ENCODE results near the gene OSBPL9.
"Not testable (repeated sequence)": the region's sequence is repeated elsewhere in the genome, so short reads cannot be mapped to it uniquely, and the experiment has no call there.

Gene OSBPL9

GRCh38 chr1:51708911-51709760 is 92.2 kb downstream of the OSBPL9 start:
- no peak for DNase-seq (ENCODE audit: low read depth)

- no peak for DNase-seq (ENCODE audit: low read depth)
Measured at GRCh38 chr1:51709951-51710350, 93.1 kb downstream of the OSBPL9 start.

GRCh38 chr1:51712590-51712989 is 95.7 kb downstream of the OSBPL9 start:
- DNase-seq (ENCODE audit: low read depth), result no peak

- no peak for DNase-seq (ENCODE audit: low read depth)
Measured at GRCh38 chr1:51714374-51715019, 97.6 kb downstream of the OSBPL9 start.

GRCh38 chr1:51715369-51715768 is 98.5 kb downstream of the OSBPL9 start:
- no peak for DNase-seq (ENCODE audit: low read depth)

GRCh38 chr1:51716746-51717145 is 99.9 kb downstream of the OSBPL9 start:
- no peak for DNase-seq (ENCODE audit: low read depth)

- DNase-seq (ENCODE audit: low read depth), result no peak
Measured at GRCh38 chr1:51717842-51718241, 101.0 kb downstream of the OSBPL9 start.

GRCh38 chr1:51719146-51719545 is 102.3 kb downstream of the OSBPL9 start:
- DNase-seq (ENCODE audit: low read depth), result no peak

- no peak for DNase-seq (ENCODE audit: low read depth)
Measured at GRCh38 chr1:51724797-51725196, 107.9 kb downstream of the OSBPL9 start.

GRCh38 chr1:51726051-51726450 is 109.2 kb downstream of the OSBPL9 start:
- no peak for DNase-seq (ENCODE audit: low read depth)

- no peak for DNase-seq (ENCODE audit: low read depth)
Measured at GRCh38 chr1:51726544-51727225, 109.8 kb downstream of the OSBPL9 start.

GRCh38 chr1:51727366-51727765 is 110.5 kb downstream of the OSBPL9 start:
- DNase-seq (ENCODE audit: low read depth), result no peak

- no peak for DNase-seq (ENCODE audit: low read depth)
Measured at GRCh38 chr1:51728611-51729155, 111.8 kb downstream of the OSBPL9 start.

- peak; percentile 94 for DNase-seq (ENCODE audit: low read depth)
Measured at GRCh38 chr1:51729156-51729823, 112.4 kb downstream of the OSBPL9 start.

- no peak for DNase-seq (ENCODE audit: low read depth)
Measured at GRCh38 chr1:51729824-51730301, 113.0 kb downstream of the OSBPL9 start.

GRCh38 chr1:51731998-51732397 is 115.1 kb downstream of the OSBPL9 start:
- no peak for DNase-seq (ENCODE audit: low read depth)

GRCh38 chr1:51732701-51733425 is 116.0 kb downstream of the OSBPL9 start:
- no peak for DNase-seq (ENCODE audit: low read depth)

GRCh38 chr1:51733426-51733774 is 116.5 kb downstream of the OSBPL9 start:
- DNase-seq (ENCODE audit: low read depth), result not testable (repeated sequence)

GRCh38 chr1:51733793-51734522 is 117.1 kb downstream of the OSBPL9 start:
- DNase-seq (ENCODE audit: low read depth), result no peak

- DNase-seq (ENCODE audit: low read depth), result no peak
Measured at GRCh38 chr1:51734896-51735745, 118.2 kb downstream of the OSBPL9 start.
